GM19023 (cell line): ENCODE measurements around the gene SRC.

Experiments used
- ATAC-seq: cut with Tn5 transposase; IDR thresholded peaks from one replicate; pipeline ENCODE4 v1.9.1; 2021; ENCODE audit warnings: mild to moderate bottlenecking, moderate library complexity; ENCODE audit not compliant: unreplicated experiment

Gene SRC

DNA sequence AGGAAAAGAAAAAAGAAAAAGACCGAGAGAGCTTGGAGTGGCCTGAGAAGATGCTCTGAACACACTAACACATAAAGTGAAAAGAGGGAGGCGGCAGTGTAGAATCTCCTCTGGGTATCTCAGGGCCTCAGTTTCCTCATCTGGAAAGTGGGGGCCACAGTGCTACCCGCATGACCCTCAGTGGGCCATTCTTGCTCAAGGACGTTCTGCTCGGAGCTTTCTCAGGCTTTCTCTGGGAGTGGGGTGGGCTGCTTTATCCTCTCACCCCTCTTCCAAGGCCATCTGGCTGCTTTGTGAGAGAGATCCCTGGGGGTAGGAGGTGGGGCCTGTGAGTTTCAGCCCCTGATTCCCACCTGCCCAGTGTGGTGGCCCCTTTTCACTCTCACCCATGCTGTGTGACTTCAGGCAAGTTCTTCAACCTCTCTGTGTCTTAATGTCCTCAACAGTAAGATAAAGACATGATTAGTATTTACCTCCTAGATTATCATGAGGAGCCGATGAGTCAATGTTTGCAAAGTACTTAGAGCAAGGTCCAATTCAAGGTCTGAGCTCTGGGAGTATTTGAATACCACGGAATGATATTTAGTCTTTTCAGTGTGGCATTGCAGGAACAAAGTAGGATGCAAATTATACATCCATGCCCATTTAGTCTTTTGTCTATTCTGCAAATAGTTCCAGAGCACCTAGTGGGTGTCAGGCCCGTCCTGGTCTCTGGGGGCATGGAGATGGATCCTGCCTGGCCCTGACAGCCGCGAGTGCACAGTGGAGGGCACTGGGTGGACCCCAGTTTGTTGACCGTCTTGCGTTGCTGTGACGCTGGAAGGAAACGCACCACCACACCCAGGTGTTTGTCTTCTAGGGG is 34.3 kb downstream of the SRC start:
- no peak for ATAC-seq

DNA sequence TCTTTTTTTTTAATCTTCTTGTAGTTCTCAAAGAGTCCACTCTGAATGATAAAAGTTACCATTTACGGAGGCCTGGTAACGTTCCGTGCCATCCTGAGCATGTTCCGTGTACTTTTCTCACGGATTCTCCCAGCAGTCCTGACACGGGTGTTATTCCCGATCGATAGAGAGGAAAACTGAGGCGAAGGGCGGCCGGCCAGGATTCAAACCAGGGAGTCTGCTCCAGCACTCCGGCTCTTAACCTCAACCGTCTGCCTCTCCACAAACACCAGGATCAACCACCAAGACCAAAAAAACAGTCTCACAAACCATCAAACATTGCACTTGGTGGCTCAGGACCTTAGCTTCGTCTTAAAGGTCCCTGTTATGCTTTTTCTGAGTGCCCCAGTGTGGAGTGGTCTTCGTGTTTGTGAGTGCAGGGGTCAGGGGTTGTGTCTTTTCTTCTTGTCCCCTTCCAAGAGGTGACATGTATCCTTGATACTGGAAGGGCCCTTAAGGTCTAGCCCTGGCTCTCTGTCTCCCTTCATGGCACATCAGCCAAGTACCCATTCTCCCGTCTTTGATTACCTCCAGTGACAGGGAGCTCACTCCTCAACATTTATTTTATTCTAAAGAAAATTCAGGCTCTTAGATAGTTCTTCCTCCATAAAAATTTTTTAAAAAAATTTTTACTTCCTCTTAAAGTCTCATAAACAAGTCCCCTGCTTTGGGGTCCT is 35.1 kb downstream of the SRC start:
- no peak for ATAC-seq

DNA sequence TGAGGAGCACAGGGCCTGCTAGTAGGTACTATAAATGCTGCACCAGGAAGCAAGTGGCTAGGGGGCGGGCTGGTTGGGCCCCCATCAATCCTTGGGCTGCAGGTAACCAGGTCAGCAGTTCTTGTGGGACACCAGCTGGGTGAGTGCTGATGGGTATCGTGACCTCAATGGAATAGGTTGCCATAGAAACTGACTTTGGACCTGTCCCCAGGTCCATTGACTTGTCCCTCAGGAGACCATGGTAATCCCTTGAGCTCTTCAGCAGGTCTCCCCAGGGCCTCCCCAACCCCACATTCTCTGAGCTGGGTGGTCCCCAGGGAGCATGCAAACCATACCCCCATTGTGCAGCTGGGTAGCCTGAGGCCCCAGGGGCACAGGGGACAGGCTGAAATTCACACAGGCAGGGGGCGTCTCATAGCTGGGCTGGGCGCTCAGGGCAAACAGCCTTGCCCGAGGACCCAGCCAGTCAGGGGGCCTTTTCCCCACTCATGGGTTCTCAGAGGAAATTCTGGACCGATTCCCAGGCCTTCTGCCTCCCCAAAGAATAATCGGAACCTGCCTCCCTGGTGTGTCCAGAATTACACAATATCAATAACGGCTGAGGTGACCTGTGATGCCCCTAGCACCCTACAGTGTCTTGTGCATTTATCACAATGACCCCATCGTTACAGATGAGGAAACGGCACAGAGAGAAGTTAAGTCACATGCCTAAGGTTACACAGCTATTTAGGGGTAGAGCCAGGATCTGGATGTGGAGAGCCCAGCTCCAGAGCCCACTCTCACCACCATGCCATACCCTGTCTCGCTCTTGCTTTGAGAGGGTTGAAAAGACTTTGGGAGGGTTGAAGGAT is 35.9 kb downstream of the SRC start:
- ATAC-seq, result no peak

DNA sequence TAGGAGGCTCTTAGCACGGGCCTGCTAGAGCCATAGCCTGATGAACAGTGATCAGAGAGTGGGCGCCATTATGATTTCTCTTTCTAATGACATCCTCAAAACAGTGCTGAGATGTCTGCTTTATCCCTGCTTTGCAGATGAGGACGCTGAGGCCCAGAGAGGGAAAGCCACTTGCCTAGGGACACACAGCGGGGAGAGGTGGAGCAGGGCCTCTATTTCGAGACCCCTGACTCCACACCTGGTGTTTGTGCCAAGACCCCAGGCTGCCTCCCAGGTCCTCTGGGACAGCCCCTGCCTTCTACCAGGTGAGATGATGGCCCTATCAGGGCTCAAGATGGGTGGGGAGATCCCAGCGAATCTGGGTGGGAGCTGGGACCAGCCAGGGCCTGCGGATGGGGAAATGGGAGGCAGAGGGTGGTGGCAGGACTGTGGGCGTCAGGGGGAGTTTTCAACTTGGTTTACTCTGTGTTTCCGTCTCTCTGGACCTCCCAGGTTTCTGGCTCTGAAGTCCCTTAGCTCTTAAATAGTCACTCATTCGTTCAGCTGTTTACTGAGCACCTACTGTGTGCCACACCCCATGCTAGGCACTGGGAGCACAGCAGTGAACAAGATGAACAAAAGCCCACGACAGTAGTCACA is 36.7 kb downstream of the SRC start:
- ATAC-seq, result no peak

DNA sequence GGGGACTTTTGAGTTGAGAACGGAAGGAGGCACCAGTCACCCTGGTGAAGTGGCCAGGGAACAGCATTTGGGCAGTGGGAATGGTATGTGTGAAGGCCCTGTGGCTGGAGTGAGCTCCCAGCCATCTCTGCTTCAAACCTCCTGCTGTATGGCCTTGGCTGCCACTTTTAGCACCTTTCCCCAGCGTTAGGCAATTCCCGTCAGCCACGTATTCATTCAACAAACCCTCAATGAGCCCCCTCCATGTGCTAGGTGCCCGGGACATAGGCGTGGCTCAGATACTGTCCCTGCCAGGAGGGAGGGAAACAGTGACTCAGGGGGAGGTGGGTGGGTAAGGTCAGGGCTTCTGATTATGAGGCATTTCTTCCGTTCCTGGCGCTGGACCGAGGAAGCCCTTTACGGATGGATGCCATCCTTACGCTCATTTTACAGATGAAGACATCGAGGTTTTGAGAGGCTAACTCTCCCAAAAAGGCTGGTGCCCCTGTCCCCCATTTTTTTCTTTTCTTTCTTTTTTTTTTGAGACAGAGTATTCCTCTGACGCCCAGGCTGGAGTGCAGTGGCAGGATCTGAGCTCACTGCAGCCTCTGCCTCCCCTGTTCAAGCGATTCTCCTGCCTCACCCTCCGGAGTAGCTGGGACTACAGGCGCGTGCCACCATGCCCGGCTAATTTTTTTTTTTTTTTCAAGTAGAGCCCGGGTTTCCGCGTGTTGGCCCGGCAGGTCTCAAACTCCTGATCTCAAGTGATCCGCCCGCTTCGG is 37.5 kb downstream of the SRC start:
- ATAC-seq, result no peak

DNA sequence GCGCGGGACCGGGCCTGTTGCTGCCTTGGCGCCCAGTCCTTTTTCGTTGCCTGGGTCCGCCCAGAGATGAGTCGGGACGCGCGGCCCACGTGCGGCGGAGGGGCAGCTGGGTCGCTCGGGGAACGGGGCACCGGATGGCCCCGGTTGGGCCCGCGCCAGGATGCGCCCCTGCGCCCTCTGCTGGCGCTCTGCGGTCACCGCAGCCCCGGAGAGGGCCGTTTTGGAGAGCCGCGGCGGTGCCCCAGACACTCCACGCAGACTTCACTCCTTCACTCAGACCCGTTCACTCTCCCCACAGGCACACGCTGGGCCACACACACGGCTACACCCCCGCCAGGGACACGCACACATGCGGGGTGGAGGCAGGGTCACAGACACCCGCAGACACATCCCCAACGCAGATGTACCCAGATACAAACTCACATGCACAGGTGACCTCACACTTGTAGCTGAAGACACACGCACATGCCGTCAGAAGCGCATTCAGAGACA is 38.8 kb downstream of the SRC start:
- peak; percentile 66 for ATAC-seq

DNA sequence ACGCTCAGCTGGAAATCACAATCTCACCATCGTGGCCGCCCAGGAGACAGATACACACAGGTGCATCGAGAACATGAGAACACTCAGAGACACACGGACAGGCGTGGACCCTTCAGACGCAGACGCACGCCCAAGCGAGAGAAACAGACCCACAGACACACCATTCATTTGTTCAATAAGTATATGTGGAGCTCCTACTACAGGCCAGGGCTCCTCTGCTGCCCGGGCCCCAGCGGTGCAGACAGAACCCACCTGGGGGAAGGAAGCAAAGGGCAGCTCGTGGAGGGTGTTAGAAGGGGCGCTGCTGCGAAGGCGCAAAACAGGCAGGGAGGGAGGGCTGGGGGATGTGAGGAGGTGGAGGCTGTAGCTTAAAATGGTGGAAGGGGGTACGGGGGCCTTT is 39.2 kb downstream of the SRC start:
- ATAC-seq, result no peak

DNA sequence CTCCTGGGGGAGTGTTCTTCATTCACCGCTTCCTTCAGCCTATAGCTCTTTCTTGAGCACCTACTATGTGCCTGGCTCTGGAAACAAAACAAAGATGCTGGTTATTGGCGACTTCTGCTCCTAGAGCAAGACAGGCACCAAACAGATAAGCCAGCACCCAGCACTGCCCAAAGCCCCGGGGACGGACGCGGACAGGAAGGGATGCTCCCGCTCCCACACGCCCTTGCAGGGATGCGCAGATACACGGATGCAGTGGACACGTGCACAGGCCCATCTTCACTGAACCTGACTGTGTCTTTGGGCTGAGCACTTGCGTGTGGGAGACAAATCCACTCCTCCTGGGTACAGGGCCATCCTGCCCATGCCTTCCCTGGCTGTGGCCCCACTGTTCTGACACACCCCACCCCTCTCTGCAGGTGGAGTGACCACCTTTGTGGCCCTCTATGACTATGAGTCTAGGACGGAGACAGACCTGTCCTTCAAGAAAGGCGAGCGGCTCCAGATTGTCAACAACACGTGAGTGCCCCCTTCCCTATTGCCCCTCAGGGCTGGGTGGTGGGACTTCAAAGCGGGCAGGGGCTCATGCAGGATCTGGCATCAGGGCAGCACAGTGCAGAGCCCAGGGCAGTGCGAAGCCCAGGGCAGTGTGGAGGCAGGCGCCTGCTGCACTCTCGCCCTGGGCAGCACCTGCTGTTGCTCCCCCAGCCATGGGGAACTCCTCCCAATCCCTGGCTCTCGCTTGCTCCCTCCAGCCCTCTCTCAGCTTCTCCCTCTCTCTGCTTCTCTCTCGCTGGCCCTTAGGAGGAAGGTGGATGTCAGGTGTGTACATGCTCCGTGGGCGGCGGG is 39.9 kb downstream of the SRC start:
- ATAC-seq, result no peak

DNA sequence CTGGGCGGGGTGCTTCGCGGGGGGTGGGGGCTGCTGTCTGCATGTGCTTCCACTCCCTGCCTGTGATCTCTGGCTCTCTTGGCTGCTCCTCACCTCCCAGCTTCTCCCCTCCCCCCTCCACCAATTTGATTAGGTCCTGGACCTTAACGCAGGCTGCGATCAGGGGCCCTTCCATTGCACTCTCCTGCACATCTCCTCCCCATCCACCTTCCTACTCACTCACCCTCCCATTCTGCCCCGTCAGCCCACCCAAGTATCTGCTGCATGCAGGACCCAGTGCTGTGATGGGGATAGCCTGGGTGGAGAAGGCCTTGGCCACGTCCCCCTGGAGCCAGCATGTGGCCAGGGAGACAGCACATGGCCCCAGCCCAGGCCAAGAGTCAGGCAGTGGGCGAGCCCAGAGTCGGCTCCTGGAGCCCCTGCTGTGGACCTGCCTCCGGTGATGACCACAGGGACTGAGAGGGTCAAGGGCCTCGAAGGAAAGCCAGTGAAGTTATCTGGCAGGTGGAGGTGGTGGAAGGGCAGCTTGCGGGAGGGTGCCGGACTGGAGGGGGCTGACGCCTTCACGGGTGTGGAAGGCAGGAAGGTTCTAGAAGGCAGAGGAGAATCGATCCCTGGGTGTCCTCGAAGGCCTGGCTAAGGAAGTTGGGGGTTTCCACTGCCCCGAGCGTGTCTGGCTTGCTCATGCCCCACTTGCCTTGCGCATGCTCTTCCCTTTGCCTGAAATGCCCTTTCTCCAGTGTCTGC is 40.7 kb downstream of the SRC start:
- ATAC-seq, result no peak

DNA sequence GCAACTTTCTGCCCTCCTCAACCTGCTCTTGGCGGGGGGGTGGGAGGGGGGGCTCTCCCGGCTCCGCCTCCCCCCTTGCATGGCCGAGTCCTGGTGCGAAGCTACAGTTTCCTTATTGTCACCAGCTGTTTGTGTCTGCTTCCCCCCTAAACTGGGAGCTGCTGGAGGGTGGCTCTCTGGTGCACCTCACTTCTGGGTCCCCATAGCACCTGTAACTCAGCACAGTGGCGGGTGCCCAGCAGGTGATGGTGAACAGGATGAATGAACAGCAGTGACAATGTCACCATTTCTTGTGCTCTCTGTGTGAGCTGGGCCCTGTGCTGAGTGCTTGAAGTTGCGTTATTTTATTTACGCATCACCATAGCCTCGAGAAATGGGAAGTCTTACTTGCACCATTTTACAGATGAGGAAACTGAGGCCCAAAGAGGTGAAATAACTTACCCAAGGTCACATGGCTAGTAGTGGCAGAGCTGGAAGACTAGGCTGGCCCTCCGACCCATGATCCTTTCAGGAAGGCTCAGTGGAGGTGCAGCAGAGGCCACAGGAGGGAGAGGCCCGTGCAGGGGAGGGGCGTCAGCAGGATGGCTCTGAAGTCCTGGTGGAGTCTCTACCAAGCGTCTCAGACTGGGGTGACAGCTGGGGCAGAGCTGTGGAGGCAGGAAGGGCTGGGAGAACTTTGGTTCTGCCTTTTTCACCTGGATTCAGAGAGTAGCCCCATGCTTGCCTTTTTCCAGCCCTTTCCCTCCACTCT is 41.8 kb downstream of the SRC start:
- ATAC-seq, result no peak

DNA sequence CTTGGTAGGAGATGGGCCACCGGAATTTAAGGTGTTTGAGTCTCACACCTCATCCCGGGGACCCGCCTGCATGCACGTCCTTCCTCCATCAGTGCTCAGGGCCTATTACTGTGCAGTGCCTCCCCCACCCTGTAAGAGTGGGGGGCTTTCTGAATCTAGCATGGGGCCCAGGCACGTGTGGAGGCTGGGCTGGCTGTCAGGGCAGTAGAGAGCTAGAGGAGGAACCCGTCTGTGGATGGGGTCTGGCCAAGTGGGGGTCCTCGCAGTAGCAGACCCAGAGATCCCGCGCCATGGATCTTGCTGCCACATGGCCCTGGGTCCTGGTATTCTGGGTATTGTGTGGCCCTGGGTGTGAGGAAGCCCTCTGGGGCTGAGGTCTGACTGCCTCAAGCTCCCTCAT is 42.9 kb downstream of the SRC start:
- no peak for ATAC-seq

DNA sequence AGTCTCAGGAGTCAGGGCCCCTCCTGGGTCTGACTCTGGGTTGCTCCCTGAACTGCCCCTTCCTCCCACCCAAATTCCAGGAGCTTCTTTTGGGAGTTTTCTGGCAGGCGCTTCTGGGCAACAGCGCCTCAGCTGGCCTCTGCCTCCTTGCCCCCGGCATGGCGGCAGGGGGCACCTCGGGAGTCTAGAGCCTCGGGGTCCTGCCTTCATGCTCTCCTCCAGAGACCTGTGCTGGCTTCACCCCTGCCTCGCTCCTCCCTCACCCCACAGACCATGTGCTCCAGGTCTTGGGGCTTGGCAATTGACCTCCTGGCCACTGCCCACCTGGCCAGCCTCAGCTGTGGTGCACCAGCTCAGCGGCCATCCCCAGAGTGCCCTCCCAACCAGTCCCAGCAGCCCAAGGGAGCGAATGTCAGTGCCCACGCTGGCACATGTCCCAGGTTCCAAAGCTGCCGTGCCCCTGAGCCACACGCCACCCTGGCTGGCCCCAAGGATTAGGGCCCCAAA is 43.4 kb downstream of the SRC start:
- ATAC-seq, result no peak

DNA sequence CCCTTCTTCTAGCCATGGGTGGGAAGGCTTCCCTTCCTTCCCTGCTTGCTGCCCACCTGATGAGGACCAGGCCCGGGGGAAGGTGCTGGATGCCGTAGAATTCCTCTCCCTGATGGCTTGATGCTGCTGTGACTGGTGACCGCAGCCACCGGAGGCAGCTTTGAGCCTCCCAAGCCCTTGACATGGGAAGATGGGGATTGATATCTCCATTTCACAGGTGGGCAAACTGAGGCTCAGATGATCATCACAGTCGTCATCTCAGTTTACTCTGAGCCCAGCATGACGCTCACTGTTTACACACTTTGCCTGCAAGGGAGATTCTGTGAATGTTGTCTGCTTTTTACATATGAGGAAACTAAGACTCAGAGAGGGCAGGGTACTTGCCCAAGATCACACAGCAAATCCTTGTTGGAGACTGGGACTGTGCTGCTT is 43.9 kb downstream of the SRC start:
- ATAC-seq, result no peak

DNA sequence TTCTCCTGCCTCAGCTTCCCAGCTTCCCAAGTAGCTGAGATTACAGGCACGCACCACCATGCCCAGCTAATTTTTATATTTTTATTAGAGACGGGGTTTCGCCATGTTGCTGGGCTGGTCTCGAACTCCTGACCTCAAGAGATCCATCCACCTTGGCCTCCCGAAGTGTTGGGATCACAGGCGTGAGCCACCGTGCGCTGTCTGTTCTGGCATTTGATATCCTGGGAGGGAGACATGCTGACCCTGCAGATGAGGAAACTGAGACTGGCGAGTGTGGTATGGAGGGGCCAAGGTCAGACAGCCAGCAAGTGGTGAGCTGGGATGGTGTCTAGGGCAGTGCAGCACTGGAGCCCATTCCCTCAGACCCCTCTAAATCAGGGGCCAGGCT is 44.6 kb downstream of the SRC start:
- no peak for ATAC-seq

DNA sequence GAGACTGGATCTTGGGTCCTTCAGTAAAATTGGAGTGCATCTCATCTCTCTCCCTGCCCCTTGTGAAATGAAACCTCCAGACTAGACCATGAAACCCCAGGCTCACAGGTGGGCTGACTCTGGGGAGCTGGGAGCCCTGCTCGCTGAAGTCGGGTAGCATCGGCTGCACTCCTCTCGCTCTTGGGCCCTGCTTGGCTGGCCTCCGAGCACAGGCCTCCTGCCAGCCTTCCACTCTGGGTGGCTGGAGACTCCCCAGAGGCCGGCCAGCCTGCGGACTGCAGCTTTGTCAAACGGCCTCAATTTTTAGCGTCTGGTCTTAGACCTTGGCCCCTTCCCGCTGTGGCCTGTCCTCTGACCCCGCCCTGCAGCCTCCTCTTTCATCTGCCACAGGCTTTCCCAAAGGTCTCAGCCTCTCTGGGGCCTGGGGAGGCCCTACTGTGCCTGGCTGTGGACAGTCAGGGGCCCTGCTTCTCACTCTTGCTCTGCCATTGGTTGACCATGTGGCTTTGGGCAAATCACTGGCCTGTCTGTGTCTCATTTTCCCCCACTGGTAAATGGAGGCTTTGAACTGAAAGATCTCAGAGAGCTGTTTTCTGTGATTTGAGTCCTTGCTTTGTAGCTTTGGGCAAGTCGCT is 45.1 kb downstream of the SRC start:
- no peak for ATAC-seq

DNA sequence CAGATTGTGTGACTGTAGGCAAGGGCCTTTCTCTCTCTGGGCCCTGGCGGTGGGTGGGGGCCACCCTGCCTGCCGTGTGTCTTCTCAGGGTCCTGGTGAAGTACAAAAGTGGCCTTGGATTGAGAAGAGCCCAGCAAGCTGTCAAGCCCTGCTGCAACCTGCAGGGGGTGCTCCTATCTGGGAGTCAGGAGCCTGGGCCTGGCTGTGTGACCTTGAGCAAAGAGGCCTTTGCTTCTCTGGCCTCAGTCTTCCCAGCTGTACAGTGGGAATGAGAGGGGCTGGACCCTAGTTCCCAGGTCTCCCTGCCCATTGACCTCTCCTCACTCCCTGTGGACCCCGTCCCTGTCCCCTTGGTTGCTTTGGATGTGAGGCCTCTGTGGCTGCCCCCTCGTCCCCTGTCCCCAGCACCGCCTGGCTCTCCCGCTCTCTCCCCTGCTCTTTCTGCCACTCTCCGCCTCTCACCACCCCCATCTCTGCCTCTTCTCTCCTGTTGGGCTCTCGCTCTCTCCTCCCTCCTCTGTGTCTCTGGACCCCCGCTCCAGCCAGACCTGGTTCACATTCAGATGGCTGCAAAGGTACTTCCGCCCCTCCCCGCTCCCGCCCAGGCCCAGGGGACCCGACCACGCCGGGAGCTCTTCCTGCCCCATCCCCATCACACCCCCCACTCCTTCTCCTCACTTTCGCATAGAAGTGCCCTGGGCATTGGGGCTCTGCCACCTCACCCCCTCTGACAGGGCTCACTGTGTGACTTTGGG is 46.7 kb downstream of the SRC start:
- no peak for ATAC-seq
